ENCODE measurements around the gene GALNS. TPM values are rescaled to one million over a fixed set of nuclear protein-coding genes. Genes with fewer than 3 reads are reported as not detected.

The GALNS gene
- total and polyA plus RNA-seq, 2 donors (not counting 1 experiment from before 2014, with no cell fraction given) = 10.6 to 29.6 TPM

DNA sequence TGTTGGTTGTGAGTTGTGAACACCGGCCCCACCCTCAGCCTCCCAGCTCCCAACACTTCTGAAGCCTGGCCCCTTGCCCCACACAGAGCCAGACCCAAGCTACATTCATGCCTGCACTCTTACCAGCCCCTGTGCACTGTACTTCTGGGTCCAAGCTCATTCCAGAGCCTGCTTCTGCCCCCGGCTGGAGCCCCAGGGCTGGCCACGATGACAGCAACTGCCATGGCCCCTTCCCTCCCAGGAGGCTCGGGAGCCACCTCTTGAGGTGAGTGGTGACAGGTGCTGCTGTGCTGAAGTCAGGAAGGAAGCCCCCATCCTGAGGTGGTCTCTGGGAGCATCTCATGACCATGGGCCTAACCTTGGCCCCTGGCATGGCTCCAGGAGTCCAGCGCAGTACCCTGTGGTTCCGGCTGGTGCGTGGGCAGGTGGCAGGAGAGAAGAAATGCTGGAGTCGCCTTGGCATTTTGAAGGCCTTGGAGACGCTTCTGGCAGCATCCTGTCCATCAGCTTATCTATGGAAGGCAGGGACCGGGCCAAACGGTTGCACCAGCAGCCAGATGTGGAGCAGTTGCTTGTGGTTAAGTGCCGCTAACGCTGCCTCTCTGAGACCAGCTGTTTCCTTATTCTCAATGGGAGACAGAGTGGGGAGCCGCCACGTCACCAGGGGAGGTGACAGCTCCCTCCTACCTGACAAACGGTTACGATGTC is 57.0 kb downstream of the GALNS start:
- H3K36me3 ChIP-seq (ENCODE audit: control insufficient read depth, insufficient read depth, low read length) = no peaks in the 10 kb centered on the region
- no peak overlapping the region for H3K4me2 ChIP-seq (ENCODE audit: extremely low read depth, insufficient read depth, low read length)
- peak in 1 of 2 donors; percentile 30 for DNase-seq (ENCODE audit: low read depth in 2 of 2)
- H3K4me3 ChIP-seq (replicated peaks in 1 of 4; ENCODE audit: control extremely low read depth in 1 of 4, insufficient read depth in 1 of 4, low read depth in 3 of 4, low read length in 4 of 4) = no peak overlapping the region
- H3K27me3 ChIP-seq (ENCODE audit: control insufficient read depth, insufficient read depth, low read length) = no peaks in the 10 kb centered on the region
- H2AFZ ChIP-seq (ENCODE audit: low read length) = no peak overlapping the region
- H4K20me1 ChIP-seq (ENCODE audit: control insufficient read depth, extremely low read depth, insufficient read depth, low read length) = no peaks in the 10 kb centered on the region
- H3K9ac ChIP-seq (ENCODE audit: insufficient read depth, low read length) = no peak overlapping the region
- no peak for TF ChIP-seq EZH2 (IDR thresholded peaks at IDR 0.05; ENCODE audit: low read length, missing control alignments)
- TF ChIP-seq, protein P1, sequence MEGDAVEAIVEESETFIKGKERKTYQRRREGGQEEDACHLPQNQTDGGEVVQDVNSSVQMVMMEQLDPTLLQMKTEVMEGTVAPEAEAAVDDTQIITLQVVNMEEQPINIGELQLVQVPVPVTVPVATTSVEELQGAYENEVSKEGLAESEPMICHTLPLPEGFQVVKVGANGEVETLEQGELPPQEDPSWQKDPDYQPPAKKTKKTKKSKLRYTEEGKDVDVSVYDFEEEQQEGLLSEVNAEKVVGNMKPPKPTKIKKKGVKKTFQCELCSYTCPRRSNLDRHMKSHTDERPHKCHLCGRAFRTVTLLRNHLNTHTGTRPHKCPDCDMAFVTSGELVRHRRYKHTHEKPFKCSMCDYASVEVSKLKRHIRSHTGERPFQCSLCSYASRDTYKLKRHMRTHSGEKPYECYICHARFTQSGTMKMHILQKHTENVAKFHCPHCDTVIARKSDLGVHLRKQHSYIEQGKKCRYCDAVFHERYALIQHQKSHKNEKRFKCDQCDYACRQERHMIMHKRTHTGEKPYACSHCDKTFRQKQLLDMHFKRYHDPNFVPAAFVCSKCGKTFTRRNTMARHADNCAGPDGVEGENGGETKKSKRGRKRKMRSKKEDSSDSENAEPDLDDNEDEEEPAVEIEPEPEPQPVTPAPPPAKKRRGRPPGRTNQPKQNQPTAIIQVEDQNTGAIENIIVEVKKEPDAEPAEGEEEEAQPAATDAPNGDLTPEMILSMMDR (conservative IDR thresholded peaks at IDR 0.05 in 1 of 2, IDR thresholded peaks at IDR 0.05 in 1 of 2; ENCODE audit: low read depth in 1 of 2, low read length in 2 of 2) = no peak
- H3K9me3 ChIP-seq (ENCODE audit: control insufficient read depth, insufficient read depth, low read depth, low read length) = no peaks in the 10 kb centered on the region
- H3K4me1 ChIP-seq (ENCODE audit: control insufficient read depth, extremely low read depth, insufficient read depth, low read length) = peaks cover 6% of the 10 kb centered on the region
- no peak overlapping the region for H3K27ac ChIP-seq (ENCODE audit: insufficient read depth, low read length)
- H3K79me2 ChIP-seq (ENCODE audit: control insufficient read depth, insufficient read depth, low read length) = peaks cover 7% of the 10 kb centered on the region

DNA sequence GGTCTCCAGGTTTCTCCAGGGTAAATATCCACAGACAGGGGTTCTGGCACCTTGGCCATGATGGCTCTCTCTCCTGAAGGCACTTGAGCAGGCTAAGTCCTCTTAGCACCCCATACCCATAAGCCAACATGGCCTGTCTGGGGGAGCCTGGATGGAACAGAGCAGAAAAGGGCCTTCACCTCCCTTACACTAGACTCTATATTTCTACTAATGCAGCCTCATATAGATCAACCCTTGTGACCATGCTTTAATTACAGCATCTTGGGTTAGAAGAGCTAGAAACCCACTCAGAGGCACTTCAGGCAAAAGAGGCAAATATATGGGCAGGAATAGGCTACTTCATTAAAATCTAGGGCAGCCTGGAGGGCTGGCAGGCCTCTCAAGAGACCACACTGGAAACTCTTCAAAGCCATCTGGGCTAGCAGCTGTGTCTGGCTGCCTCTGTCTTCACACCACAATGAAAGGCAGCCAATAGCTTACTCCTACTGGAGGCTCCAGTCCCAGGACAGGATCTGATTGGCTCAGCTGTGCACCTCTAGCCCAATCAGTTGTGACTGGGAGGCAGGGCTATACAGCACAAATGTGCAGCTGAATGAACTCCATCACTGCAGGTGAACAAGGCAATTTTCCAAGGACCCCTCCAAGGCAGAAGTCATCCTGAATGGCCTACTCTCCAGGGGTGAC is 57.8 kb downstream of the GALNS start:
- DNase-seq (ENCODE audit: low read depth in 2 of 2) = no peak
- Histone ChIP-seq H3K4me2 (ENCODE audit: extremely low read depth, insufficient read depth, low read length) (no peak overlapping the region), H3K27ac (ENCODE audit: insufficient read depth, low read length) (no peak overlapping the region), H3K4me3 (replicated peaks in 1 of 4; ENCODE audit: control extremely low read depth in 1 of 4, insufficient read depth in 1 of 4, low read depth in 3 of 4, low read length in 4 of 4) (no peak overlapping the region), H3K36me3 (ENCODE audit: control insufficient read depth, insufficient read depth, low read length) (no peaks in the 10 kb centered on the region), H3K27me3 (ENCODE audit: control insufficient read depth, insufficient read depth, low read length) (no peaks in the 10 kb centered on the region), H3K4me1 (ENCODE audit: control insufficient read depth, extremely low read depth, insufficient read depth, low read length) (no peaks in the 10 kb centered on the region), H3K9me3 (ENCODE audit: control insufficient read depth, insufficient read depth, low read depth, low read length) (no peaks in the 10 kb centered on the region), H2AFZ (ENCODE audit: low read length) (no peak overlapping the region), H3K9ac (ENCODE audit: insufficient read depth, low read length) (no peak overlapping the region), H3K79me2 (ENCODE audit: control insufficient read depth, insufficient read depth, low read length) (no peaks in the 10 kb centered on the region), H4K20me1 (ENCODE audit: control insufficient read depth, extremely low read depth, insufficient read depth, low read length) (no peaks in the 10 kb centered on the region)
- TF ChIP-seq, protein P1 (conservative IDR thresholded peaks at IDR 0.05 in 1 of 2, IDR thresholded peaks at IDR 0.05 in 1 of 2; ENCODE audit: low read depth in 1 of 2, low read length in 2 of 2) = no peak
- no peak for TF ChIP-seq EZH2 (IDR thresholded peaks at IDR 0.05; ENCODE audit: low read length, missing control alignments)

DNA sequence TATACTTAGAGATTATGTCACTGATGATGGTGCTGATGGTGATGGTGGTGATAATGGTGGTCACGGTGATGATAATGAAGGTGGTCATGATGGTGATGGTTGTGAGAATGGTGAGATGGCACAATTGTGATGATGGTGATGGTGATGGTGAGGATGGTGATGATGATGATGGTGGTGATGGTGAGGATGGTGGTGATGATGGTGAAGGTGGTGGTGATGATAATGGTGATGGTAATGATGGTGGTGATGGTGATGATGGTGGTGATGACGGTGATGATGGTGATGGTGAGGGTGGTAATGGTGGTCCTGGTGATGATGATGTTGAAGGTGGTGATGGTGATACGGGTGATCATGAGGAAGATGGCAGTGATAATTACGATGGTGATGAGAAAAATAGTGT is 58.7 kb downstream of the GALNS start:
- H3K9me3 ChIP-seq (ENCODE audit: control insufficient read depth, insufficient read depth, low read depth, low read length) = no peaks in the 10 kb centered on the region
- H3K79me2 ChIP-seq (ENCODE audit: control insufficient read depth, insufficient read depth, low read length) = no peaks in the 10 kb centered on the region
- no peak overlapping the region for H2AFZ ChIP-seq (ENCODE audit: low read length)
- no peak for DNase-seq (ENCODE audit: low read depth in 2 of 2)
- no peaks in the 10 kb centered on the region for H3K4me1 ChIP-seq (ENCODE audit: control insufficient read depth, extremely low read depth, insufficient read depth, low read length)
- no peaks in the 10 kb centered on the region for H4K20me1 ChIP-seq (ENCODE audit: control insufficient read depth, extremely low read depth, insufficient read depth, low read length)
- no peaks in the 10 kb centered on the region for H3K27me3 ChIP-seq (ENCODE audit: control insufficient read depth, insufficient read depth, low read length)
- no peak for TF ChIP-seq EZH2 (IDR thresholded peaks at IDR 0.05; ENCODE audit: low read length, missing control alignments)
- TF ChIP-seq, protein P1 (conservative IDR thresholded peaks at IDR 0.05 in 1 of 2, IDR thresholded peaks at IDR 0.05 in 1 of 2; ENCODE audit: low read depth in 1 of 2, low read length in 2 of 2) = no peak
- H3K4me3 ChIP-seq (replicated peaks in 1 of 4; ENCODE audit: control extremely low read depth in 1 of 4, insufficient read depth in 1 of 4, low read depth in 3 of 4, low read length in 4 of 4) = no peak overlapping the region
- H3K27ac ChIP-seq (ENCODE audit: insufficient read depth, low read length) = no peak overlapping the region
- no peak overlapping the region for H3K4me2 ChIP-seq (ENCODE audit: extremely low read depth, insufficient read depth, low read length)
- no peaks in the 10 kb centered on the region for H3K36me3 ChIP-seq (ENCODE audit: control insufficient read depth, insufficient read depth, low read length)
- no peak overlapping the region for H3K9ac ChIP-seq (ENCODE audit: insufficient read depth, low read length)
